Peyer's patch (tissue), 4 donors: ENCODE results near the gene GNG12. TPM values are rescaled to one million over a fixed set of nuclear protein-coding genes. Genes with fewer than 3 reads are reported as not detected.
A peak's percentile ranks its signal among the peaks of the same experiment; 100 is the strongest.

Source experiments
- DNase-seq, 3 donors: peaks; one replicate each; pipeline ENCODE4 v3.0.0-alpha.2; 2017 to 2019
- H3K27ac ChIP-seq, 4 donors: fragments of 200-600 bp; sonication (generic); one replicate each; pipeline ENCODE4 v1.5.1; 2016 to 2019
- H3K27me3 ChIP-seq, 2 donors: fragments of 200-600 bp; sonication (generic); one replicate each; pipeline ENCODE4 v1.5.1; 2019
- H3K36me3 ChIP-seq, 3 donors: fragments of 200-600 bp; sonication (generic); one replicate each; pipeline ENCODE4 v1.5.1; 2016 to 2019
- H3K4me1 ChIP-seq, 4 donors: fragments of 200-600 bp; sonication (generic); one replicate each; pipeline ENCODE4 v1.5.1; 2016 to 2019
- H3K4me3 ChIP-seq, 4 donors: fragments of 200-600 bp; sonication (generic); 1 replicate in 3 of 4; 2 replicates in 1 of 4; pipeline ENCODE4 v1.5.1; 2016 to 2019; ENCODE audit warnings: mild to moderate bottlenecking in 1 of 4
- H3K9me3 ChIP-seq, 4 donors: fragments of 200-600 bp; sonication (generic); one replicate each; pipeline ENCODE4 v1.5.1; 2016 to 2019; ENCODE audit warnings: mild to moderate bottlenecking in 1 of 4
- POLR2A ChIP-seq, 2 donors: fragments of 450-650 bp; IDR thresholded peaks; one replicate each; pipeline ENCODE4 v1.5.1; 2017; ENCODE audit warnings: antibody characterized with exemption in 2 of 2, mild to moderate bottlenecking in 2 of 2, moderate library complexity in 2 of 2
- total RNA-seq, 4 donors: library from RNA; depleted of rRNA; stranded (reverse); fragments of >200 nt; gene quantifications; one replicate each; pipeline ENCODE4 v1.1.0, GENCODE V29; 2016
- TF ChIP-seq, protein P1 (sequence below), 6 experiments: fragments of 450-650 bp in 4 of 6; fragments of 200-600 bp in 2 of 6; sonication (generic) in 1 of 6; IDR thresholded peaks; one replicate each; pipeline ENCODE4 v1.5.1; 2017 to 2019; ENCODE audit warnings: antibody characterized with exemption in 6 of 6, mild to moderate bottlenecking in 3 of 6, moderate library complexity in 1 of 6

The GNG12 gene
- total RNA-seq, 4 donors from 2014 or later: 61.9 to 271 (median 165) TPM

DNA sequence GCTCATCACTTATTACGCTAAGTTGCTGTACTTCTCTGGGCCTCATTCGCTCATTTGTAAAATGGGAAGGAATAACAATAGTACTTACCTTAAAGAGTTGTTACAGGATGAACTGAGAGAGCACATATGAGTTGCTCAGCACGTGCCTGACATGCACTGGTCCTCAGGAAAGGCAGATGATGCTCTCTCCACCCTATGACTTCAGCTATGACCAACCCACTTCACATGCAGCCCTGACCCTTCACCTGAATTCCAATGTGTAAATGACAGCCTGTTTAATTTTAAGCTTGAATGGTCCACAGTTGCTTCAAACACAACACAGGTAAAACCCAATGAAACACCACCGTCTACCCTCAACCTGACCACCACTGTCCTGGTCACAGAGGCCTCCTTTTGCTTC lies 115.4 kb downstream of the GNG12 start:
- H3K27me3 ChIP-seq: no peaks in the 10 kb centered on the region
- H3K4me1 ChIP-seq: peaks cover 0 to 45% (median 11%) of the 10 kb centered on the region in 4 donors
- TF ChIP-seq, protein P1, sequence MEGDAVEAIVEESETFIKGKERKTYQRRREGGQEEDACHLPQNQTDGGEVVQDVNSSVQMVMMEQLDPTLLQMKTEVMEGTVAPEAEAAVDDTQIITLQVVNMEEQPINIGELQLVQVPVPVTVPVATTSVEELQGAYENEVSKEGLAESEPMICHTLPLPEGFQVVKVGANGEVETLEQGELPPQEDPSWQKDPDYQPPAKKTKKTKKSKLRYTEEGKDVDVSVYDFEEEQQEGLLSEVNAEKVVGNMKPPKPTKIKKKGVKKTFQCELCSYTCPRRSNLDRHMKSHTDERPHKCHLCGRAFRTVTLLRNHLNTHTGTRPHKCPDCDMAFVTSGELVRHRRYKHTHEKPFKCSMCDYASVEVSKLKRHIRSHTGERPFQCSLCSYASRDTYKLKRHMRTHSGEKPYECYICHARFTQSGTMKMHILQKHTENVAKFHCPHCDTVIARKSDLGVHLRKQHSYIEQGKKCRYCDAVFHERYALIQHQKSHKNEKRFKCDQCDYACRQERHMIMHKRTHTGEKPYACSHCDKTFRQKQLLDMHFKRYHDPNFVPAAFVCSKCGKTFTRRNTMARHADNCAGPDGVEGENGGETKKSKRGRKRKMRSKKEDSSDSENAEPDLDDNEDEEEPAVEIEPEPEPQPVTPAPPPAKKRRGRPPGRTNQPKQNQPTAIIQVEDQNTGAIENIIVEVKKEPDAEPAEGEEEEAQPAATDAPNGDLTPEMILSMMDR (IDR thresholded peaks at IDR 0.05): no peak
- TF ChIP-seq POLR2A (IDR thresholded peaks at IDR 0.05): no peak
- peak in 1 of 3 donors; percentile 81 for DNase-seq
- peak overlapping the region in 1 of 4 donors; percentile 82 for H3K27ac ChIP-seq
- no peaks in the 10 kb centered on the region for H3K36me3 ChIP-seq
- H3K9me3 ChIP-seq: no peaks in the 10 kb centered on the region
- no peak overlapping the region for H3K4me3 ChIP-seq

DNA sequence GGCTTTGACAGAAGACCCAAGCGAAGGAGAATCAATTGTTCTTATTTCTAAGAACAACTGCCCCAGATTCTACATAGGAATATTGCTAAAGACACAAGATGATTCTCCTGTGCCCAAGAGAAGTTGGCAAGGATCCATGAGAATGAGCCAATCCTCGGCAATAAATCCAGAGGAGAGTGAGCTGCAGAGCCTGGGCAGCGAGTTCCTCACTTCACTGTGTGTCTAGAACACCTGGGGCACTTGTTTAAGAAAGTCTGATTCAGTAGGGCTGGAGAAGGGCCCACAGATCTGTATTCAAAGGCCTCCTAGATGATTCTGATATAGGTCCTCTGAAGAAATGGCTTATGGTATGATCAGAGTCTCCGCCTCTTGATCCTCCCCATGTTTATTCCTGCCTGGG lies 116.5 kb downstream of the GNG12 start:
- H3K4me3 ChIP-seq: no peak overlapping the region
- peaks cover 0 to 56% (median 11%) of the 10 kb centered on the region in 4 donors for H3K4me1 ChIP-seq
- H3K27me3 ChIP-seq: no peaks in the 10 kb centered on the region
- H3K9me3 ChIP-seq: no peaks in the 10 kb centered on the region
- DNase-seq: peak in 1 of 3 donors; percentile 78
- TF ChIP-seq, protein P1 (IDR thresholded peaks at IDR 0.05): no peak
- TF ChIP-seq POLR2A (IDR thresholded peaks at IDR 0.05): peak in 1 of 2 donors; percentile 37
- H3K27ac ChIP-seq: peak overlapping the region in 2 of 4 donors; percentile 2 to 82
- H3K36me3 ChIP-seq: no peaks in the 10 kb centered on the region

DNA sequence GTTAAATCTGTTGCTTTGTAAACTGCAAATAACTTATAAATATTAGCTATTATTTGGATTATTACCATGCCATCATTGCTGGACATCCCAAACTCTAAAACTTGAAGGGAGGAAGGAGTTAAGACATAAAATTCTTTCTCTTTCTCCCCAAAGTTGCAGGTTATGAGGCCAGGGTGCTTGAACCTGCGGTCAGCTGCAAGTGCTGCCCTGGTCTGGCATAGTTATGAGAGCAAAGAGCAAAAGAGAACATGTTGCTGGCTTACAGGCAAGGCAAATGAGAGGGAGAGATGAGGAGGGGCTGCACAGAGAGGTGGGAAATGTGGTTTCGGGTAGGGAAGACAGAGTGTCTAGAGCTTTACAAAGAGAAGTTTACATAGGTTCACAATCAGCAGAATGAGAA lies 117.4 kb downstream of the GNG12 start:
- no peaks in the 10 kb centered on the region for H3K9me3 ChIP-seq
- no peak for DNase-seq
- peak overlapping the region in 1 of 4 donors; percentile 14 for H3K27ac ChIP-seq

DNA sequence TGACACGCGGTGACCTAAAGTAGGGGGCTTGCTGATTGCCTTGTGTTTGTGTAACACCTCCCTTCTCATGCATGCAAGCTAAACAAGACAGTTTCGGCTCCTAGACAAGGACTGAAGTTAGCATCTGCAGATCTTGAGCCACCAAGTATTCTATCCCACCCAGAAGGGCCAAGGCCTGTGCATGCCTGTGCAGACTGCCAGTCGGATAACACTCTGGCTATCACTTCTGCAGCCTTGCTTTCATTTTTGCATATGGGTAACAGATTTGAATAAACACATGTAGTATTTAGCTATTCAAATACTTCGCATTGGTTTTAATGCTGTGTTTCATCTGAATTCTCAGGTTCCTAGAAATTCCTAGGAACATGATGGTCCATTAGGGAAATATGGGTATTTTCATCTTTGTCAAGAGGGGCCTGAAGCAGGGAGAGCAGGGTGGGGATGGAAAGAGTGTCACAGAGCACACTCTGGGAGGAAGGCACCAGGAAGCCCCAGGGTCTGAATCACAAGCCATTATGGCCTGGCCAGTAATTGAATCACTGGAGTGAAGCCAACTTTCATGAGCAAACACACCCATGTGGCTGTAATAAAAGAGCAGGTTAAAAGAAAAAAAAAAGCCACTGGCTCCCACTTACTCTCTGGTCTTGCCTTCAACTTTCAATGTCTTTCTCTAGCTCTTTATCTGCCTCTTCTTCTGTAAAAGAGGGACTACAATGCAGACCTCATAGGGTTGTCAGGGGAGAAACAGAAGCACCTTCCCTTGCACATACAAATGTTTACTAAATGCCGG lies 120.0 kb downstream of the GNG12 start:
- H3K4me3 ChIP-seq: no peak overlapping the region
- no peak for TF ChIP-seq POLR2A (IDR thresholded peaks at IDR 0.05)
- TF ChIP-seq, protein P1 (IDR thresholded peaks at IDR 0.05): no peak
- DNase-seq: peak in 1 of 3 donors; percentile 77
- H3K27me3 ChIP-seq: no peaks in the 10 kb centered on the region
- peaks cover 0 to 84% (median 14%) of the 10 kb centered on the region in 4 donors for H3K4me1 ChIP-seq
- H3K36me3 ChIP-seq: no peaks in the 10 kb centered on the region
- H3K27ac ChIP-seq: peak overlapping the region in 3 of 4 donors; percentile 43 to 86 (median 69)
- H3K9me3 ChIP-seq: no peaks in the 10 kb centered on the region

More for the DNA sequence above, 117.4 kb downstream of the GNG12 start:
- no peaks in the 10 kb centered on the region for H3K36me3 ChIP-seq
- peaks cover 0 to 65% (median 13%) of the 10 kb centered on the region in 4 donors for H3K4me1 ChIP-seq
- no peak overlapping the region for H3K4me3 ChIP-seq
- no peaks in the 10 kb centered on the region for H3K27me3 ChIP-seq
- no peak for TF ChIP-seq POLR2A (IDR thresholded peaks at IDR 0.05)
- TF ChIP-seq, protein P1 (IDR thresholded peaks at IDR 0.05): no peak

DNA sequence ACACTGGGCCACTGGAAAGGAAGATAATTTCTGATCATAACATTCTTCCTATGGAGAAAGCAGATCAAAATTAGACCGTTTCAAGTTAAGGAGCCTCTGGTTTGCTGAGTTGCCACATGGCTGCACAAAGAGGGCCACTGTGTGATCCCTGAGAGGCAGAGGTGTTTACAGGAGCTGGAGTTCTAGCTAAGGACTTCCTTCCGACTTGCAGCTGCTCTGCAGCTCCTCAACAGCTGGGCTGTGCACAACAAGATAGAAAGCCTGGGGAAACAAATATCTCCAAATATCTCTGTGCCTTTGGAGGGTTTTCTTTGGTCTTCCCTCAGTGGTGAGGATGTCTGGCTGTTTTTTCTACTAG lies 121.4 kb downstream of the GNG12 start:
- Histone ChIP-seq H3K27ac (peak overlapping the region in 2 of 4 donors; percentile 14 to 41), H3K4me1 (peaks cover 0 to 78% (median 14%) of the 10 kb centered on the region in 4 donors)
- DNase-seq: no peak

More for the DNA sequence above, 121.4 kb downstream of the GNG12 start:
- TF ChIP-seq, protein P1 (IDR thresholded peaks at IDR 0.05): no peak
- TF ChIP-seq POLR2A (IDR thresholded peaks at IDR 0.05): no peak
- no peaks in the 10 kb centered on the region for H3K27me3 ChIP-seq
- no peak overlapping the region for H3K4me3 ChIP-seq
- peaks cover 0 to 6% (median 0%) of the 10 kb centered on the region in 3 donors for H3K36me3 ChIP-seq
- H3K9me3 ChIP-seq: no peaks in the 10 kb centered on the region
